ENCODE measurements around the gene ZNF133.

DNA sequence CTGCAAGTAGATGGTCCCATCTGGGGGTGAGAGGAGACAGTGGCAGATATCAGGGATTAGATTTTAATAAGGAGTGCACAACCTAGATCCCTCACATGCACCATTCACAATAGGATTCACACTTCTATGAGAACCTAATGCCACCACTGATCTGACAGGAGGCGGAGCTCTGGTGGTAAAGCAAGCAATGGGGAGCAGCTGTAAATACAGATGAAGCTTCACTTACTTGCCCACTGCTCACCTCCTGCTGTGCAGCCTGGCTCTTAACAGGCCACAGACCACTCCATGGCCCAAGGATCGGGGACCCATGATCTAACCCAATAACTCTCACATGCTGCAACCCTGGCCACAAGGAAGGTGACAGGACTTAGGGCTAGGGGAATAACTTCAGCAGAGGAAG, 75.4 kb downstream of the ZNF133 start:
- TF ChIP-seq, protein P1, sequence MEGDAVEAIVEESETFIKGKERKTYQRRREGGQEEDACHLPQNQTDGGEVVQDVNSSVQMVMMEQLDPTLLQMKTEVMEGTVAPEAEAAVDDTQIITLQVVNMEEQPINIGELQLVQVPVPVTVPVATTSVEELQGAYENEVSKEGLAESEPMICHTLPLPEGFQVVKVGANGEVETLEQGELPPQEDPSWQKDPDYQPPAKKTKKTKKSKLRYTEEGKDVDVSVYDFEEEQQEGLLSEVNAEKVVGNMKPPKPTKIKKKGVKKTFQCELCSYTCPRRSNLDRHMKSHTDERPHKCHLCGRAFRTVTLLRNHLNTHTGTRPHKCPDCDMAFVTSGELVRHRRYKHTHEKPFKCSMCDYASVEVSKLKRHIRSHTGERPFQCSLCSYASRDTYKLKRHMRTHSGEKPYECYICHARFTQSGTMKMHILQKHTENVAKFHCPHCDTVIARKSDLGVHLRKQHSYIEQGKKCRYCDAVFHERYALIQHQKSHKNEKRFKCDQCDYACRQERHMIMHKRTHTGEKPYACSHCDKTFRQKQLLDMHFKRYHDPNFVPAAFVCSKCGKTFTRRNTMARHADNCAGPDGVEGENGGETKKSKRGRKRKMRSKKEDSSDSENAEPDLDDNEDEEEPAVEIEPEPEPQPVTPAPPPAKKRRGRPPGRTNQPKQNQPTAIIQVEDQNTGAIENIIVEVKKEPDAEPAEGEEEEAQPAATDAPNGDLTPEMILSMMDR (IDR thresholded peaks at IDR 0.05; ENCODE audit: insufficient read depth, low read length, poor library complexity, severe bottlenecking) = no peak
- no peak for TF ChIP-seq EZH2phosphoT487 (conservative IDR thresholded peaks at IDR 0.05; ENCODE audit: low read length)
